Dedifferentiated amniotic fluid mesenchymal stem cell (primary cell): ENCODE data around the gene RYR1.
"Not testable (repeated sequence)": the region's sequence is repeated elsewhere in the genome, so short reads cannot be mapped to it uniquely, and the experiment has no call there.

Experiments used
- DNase-seq: peaks from one replicate; pipeline ENCODE4 v3.0.0-alpha.2; 2016; ENCODE audit errors: extremely low spot score

Gene RYR1

GRCh38 chr19:38457690-38458405 is 24.4 kb downstream of the RYR1 start:
- no peak for DNase-seq

DNA sequence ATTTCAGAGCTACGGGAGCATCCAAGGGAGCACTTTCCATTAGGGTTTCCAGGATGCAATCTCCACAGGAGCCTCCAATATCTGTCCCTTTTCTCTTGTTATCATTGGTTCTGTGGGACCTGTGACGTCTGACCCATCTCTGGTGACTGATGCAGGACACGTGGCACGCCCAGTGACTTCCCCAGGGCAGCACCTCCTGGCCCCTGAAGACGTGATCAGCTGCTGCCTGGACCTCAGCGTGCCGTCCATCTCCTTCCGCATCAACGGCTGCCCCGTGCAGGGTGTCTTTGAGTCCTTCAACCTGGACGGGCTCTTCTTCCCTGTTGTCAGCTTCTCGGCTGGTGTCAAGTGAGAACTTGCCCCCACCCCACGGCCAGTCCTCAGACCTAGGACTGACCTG is 25.5 kb downstream of the RYR1 start:
- no peak for DNase-seq

- no peak for DNase-seq
Observed at GRCh38 chr19:38463365-38463764, 29.9 kb downstream of the RYR1 start.

- DNase-seq = no peak
Observed at GRCh38 chr19:38464421-38465082, 31.1 kb downstream of the RYR1 start.

- DNase-seq = no peak
Observed at GRCh38 chr19:38466050-38466449, 32.6 kb downstream of the RYR1 start.

- DNase-seq = no peak
Observed at GRCh38 chr19:38467541-38468525, 34.3 kb downstream of the RYR1 start.

DNA sequence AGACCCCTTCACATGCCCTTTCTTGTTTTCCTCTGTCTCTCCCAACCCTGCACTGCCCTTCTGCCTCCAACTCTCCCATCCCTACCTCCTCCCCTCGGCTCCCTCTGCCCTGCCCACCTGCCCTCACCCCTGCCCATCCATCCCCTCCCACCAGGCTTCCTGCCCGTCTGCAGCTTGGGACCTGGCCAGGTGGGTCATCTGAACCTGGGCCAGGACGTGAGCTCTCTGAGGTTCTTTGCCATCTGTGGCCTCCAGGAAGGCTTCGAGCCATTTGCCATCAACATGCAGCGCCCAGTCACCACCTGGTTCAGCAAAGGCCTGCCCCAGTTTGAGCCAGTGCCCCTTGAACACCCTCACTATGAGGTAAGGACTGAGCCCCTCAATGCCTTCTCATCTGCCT is 35.7 kb downstream of the RYR1 start:
- no peak for DNase-seq

- no peak for DNase-seq
Observed at GRCh38 chr19:38470788-38471480, 37.4 kb downstream of the RYR1 start.

- not testable (repeated sequence) for DNase-seq
Observed at GRCh38 chr19:38472725-38473124, 39.2 kb downstream of the RYR1 start.

- DNase-seq = no peak
Observed at GRCh38 chr19:38473201-38473600, 39.7 kb downstream of the RYR1 start.

DNA sequence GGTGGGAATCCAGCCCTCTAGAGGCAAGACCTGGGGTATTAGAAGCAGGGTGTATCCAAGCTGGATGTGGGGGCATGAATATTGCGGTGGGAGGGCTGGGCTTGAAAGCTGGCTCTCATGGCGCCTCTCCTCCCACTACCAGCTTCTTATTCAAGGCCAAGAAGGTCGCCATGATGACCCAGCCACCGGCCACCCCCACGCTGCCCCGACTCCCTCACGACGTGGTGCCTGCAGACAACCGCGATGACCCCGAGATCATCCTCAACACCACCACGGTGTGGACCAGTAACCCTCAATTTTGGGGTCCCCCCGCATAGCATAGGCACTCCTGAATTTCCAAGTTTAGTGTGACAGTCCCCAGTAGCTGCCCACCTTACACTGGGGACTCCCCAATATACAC is 41.7 kb downstream of the RYR1 start:
- no peak for DNase-seq

DNA sequence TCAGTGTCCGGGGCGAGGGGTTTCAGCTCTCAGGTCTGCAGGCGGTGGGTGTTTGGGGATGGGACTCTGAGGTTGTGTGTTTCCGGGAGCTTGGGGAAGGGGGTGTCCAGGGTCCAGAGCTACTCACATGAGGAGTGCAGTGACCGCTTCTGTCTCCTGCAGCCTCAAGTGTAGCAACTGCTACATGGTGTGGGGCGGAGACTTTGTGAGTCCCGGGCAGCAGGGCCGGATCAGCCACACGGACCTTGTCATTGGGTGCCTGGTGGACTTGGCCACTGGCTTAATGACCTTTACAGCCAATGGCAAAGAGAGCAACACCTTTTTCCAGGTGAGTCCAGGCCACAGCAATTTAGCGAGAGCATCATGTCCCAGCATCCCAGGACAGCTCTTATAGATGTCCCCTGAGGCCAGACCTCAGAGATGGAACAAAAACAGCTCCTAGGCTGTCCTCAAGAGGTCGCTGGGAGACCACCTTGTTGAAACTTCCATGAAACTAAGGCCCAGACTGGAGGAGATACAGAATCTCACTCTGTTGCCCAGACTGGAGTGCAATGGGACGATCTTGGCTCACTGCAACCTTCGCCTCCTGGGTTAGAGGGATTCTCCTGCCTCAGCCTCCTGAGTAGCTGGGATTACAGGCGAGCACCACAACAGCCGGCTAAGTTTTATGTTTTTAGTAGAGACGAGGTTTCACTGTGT is 44.9 kb downstream of the RYR1 start:
- DNase-seq = no peak

DNA sequence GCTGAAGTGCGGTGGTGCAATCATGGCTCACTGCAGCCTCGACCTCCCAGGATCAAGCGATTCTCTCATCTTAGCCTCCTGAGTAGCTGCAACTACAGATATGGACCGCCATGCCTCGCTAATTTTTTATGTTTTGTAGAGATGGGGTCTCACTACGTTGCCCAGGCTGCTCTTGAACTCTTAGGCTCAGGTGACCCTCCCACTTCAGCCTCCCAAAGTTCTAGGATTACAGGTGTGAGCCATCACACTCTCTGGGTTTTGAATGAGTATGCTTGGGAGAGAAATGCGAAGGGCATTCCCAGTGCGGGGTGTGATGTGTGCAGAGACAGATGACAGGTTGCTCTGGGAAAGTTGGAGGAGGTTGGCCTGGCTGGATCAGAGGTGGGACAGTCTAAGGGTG is 49.0 kb downstream of the RYR1 start:
- DNase-seq = no peak

GRCh38 chr19:38483016-38483630 is 49.6 kb downstream of the RYR1 start:
- no peak for DNase-seq

GRCh38 chr19:38484747-38485146 is 51.3 kb downstream of the RYR1 start:
- no peak for DNase-seq

GRCh38 chr19:38485541-38486285 is 52.2 kb downstream of the RYR1 start:
- no peak for DNase-seq

DNA sequence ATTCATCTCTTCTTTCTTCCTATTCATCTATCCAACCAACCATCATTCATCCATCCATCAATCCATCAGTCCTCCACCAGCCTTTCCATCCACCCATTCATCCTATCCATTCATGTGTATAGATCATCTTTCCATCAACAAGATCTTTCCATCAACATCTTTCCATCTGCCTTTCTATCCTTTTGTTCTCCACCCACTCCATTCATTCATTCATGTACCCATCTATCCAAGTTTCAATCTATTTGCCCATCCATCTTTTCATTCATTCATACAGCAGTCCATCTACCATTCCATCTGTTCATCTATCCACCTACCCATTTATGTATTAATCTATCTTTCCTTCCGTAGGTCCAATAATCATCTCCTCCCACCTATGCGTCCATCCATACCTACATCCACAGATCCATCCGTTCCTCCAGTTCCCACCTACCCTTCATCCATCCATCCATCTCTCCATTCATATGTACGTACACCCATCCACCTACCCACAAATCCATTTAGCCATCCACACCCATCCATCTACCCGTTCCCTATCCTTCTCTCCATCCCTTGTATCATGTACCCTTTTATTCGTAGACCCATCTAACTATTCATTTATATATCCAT is 53.3 kb downstream of the RYR1 start:
- DNase-seq = no peak

GRCh38 chr19:38488096-38488495 is 54.6 kb downstream of the RYR1 start:
- DNase-seq = no peak

- DNase-seq = no peak
Observed at GRCh38 chr19:38488776-38489481, 55.4 kb downstream of the RYR1 start.
